MM.1S (cell line): ENCODE results near the gene GPD1L.

Experiments
- DNase-seq: peaks from one replicate; pipeline ENCODE4 v3.0.0-alpha.2; 2015
- H2AFZ ChIP-seq: fragments of 300-600 bp; sonication (generic); 2 replicates; pipeline ENCODE4 v1.6.0; 2016; ENCODE audit warnings: antibody characterized with exemption, low read length
- H3F3A ChIP-seq: fragments of 300-600 bp; sonication (generic); 2 replicates; pipeline ENCODE4 v1.6.1; 2016; ENCODE audit warnings: mild to moderate bottlenecking, antibody characterized with exemption, low read length, moderate library complexity, mixed read lengths; ENCODE audit not compliant: insufficient read depth
- H3K27ac ChIP-seq: fragments of 300-600 bp; sonication (generic); 2 replicates; pipeline ENCODE4 v1.5.1; 2016; ENCODE audit warnings: mild to moderate bottlenecking, low read length
- H3K27me3 ChIP-seq: fragments of 300-600 bp; sonication (generic); replicated peaks from 2 replicates; pipeline ENCODE4 v1.6.0; 2016; ENCODE audit warnings: low read length; ENCODE audit not compliant: insufficient read depth
- H3K36me3 ChIP-seq: fragments of 300-600 bp; sonication (generic); replicated peaks from 2 replicates; pipeline ENCODE4 v1.6.1; 2016; ENCODE audit warnings: mild to moderate bottlenecking, low read length, mixed read lengths; ENCODE audit not compliant: insufficient read depth
- H3K4me1 ChIP-seq: fragments of 300-600 bp; sonication (generic); 2 replicates; pipeline ENCODE4 v1.6.1; 2016; ENCODE audit warnings: low read length, mixed read lengths
- H3K4me2 ChIP-seq: fragments of 300-600 bp; sonication (generic); 2 replicates; pipeline ENCODE4 v1.6.0; 2016; ENCODE audit warnings: low read depth, low read length
- H3K4me3 ChIP-seq: fragments of 300-600 bp; sonication (generic); 2 replicates; pipeline ENCODE4 v1.5.1; 2016; ENCODE audit warnings: low read length, mixed read lengths
- H3K79me2 ChIP-seq: fragments of 300-600 bp; sonication (generic); 2 replicates; pipeline ENCODE4 v1.6.1; 2016; ENCODE audit warnings: mixed run types, low read length, mixed read lengths
- H3K9ac ChIP-seq: fragments of 300-600 bp; sonication (generic); 2 replicates; pipeline ENCODE4 v1.6.1; 2016; ENCODE audit warnings: low read length, mixed read lengths
- H3K9me2 ChIP-seq: fragments of 300-600 bp; sonication (generic); replicated peaks from 2 replicates; pipeline ENCODE4 v1.6.1; 2016; ENCODE audit warnings: mild to moderate bottlenecking, low read length, mixed read lengths; ENCODE audit not compliant: insufficient read depth
- H3K9me3 ChIP-seq: fragments of 300-600 bp; sonication (generic); replicated peaks from 2 replicates; pipeline ENCODE4 v1.6.1; 2016; ENCODE audit warnings: mild to moderate bottlenecking, low read length, mixed read lengths; ENCODE audit not compliant: insufficient read depth
- H4K20me1 ChIP-seq: fragments of 300-600 bp; sonication (generic); 2 replicates; pipeline ENCODE4 v1.6.1; 2016; ENCODE audit warnings: mild to moderate bottlenecking, low read length, moderate library complexity, mixed read lengths; ENCODE audit not compliant: insufficient read depth
- EZH2 ChIP-seq: fragments of 300-600 bp; sonication (generic); optimal IDR thresholded peaks from 2 replicates; pipeline ENCODE3; 2017; ENCODE audit warnings: low read depth, mild to moderate bottlenecking, antibody characterized with exemption, low read length, mixed read lengths
- EZH2phosphoT487 ChIP-seq: fragments of 300-600 bp; sonication (generic); IDR thresholded peaks from 2 replicates; pipeline ENCODE4 v1.6.1; 2018; ENCODE audit warnings: antibody characterized with exemption, low read length
- TF ChIP-seq, protein P1 (sequence below): fragments of 300-600 bp; sonication (generic); IDR thresholded peaks from 2 replicates; pipeline ENCODE4 v1.5.1; 2016; ENCODE audit warnings: antibody characterized with exemption, low read length, mixed read lengths

The GPD1L gene

DNA sequence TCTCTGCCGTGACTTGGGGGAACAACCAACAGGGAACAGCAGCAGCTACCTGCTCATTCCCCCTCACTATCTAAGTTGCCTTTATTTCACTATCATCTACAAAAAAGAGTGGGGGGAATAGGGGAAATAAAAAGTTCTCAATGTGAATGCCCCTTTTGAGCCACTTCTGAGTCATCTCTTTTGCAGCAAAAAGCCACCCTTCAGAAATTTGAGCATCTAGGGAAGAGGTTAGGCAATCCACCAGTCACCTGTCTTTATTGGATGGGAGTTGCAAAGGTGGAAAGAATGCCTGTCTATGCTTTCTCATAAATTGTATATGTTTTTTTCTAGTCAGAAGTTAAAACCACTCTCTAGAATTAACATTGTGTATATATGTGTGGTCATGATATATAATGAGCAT is 41.1 kb downstream of the GPD1L start:
- Histone ChIP-seq H3K4me3 (no peak overlapping the region), H3K27ac (no peak overlapping the region), H3K9ac (no peak overlapping the region), H4K20me1 (no peaks in the 10 kb centered on the region), H3K79me2 (no peaks in the 10 kb centered on the region), H3K4me1 (no peaks in the 10 kb centered on the region), H3K9me2 (no peaks in the 10 kb centered on the region), H3K27me3 (no peaks in the 10 kb centered on the region), H3K36me3 (no peaks in the 10 kb centered on the region), H3K4me2 (no peak overlapping the region), H3F3A (no peaks in the 10 kb centered on the region), H3K9me3 (no peaks in the 10 kb centered on the region), H2AFZ (no peak overlapping the region)
- no peak for DNase-seq
- TF ChIP-seq, protein P1, sequence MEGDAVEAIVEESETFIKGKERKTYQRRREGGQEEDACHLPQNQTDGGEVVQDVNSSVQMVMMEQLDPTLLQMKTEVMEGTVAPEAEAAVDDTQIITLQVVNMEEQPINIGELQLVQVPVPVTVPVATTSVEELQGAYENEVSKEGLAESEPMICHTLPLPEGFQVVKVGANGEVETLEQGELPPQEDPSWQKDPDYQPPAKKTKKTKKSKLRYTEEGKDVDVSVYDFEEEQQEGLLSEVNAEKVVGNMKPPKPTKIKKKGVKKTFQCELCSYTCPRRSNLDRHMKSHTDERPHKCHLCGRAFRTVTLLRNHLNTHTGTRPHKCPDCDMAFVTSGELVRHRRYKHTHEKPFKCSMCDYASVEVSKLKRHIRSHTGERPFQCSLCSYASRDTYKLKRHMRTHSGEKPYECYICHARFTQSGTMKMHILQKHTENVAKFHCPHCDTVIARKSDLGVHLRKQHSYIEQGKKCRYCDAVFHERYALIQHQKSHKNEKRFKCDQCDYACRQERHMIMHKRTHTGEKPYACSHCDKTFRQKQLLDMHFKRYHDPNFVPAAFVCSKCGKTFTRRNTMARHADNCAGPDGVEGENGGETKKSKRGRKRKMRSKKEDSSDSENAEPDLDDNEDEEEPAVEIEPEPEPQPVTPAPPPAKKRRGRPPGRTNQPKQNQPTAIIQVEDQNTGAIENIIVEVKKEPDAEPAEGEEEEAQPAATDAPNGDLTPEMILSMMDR: no peak
- no peak for TF ChIP-seq EZH2phosphoT487
- TF ChIP-seq EZH2: no peak

DNA sequence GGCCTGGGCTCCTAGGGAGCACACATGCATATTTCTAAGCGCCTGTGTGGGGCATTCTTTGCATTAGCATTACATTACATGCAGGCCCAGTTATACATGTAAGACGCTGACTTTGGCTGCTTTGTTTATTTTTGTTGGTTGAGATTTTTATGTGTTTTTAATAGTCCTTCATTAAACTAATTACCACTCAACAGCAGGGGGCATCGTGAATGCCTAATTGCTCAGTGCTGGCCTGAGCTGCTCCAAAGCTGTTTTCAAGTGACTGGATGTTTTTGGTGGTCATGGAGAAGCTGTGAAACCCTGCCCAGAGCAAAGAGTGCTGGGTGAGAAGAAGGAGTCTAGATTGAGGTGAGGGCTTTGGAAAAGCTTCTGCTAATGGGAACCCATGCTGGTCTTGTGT is 41.5 kb downstream of the GPD1L start:
- Histone ChIP-seq H3K9me2 (no peaks in the 10 kb centered on the region), H3K4me1 (no peaks in the 10 kb centered on the region), H3K79me2 (no peaks in the 10 kb centered on the region), H3K9ac (no peak overlapping the region), H3K9me3 (no peaks in the 10 kb centered on the region), H3K4me3 (no peak overlapping the region), H3K27me3 (no peaks in the 10 kb centered on the region), H3K4me2 (no peak overlapping the region), H3F3A (no peaks in the 10 kb centered on the region), H3K36me3 (no peaks in the 10 kb centered on the region), H2AFZ (no peak overlapping the region), H4K20me1 (no peaks in the 10 kb centered on the region), H3K27ac (no peak overlapping the region)
- TF ChIP-seq EZH2: no peak
- TF ChIP-seq, protein P1: peak; percentile 12; the same call in 1 of the 2 replicates
- no peak for TF ChIP-seq EZH2phosphoT487
- no peak for DNase-seq

DNA sequence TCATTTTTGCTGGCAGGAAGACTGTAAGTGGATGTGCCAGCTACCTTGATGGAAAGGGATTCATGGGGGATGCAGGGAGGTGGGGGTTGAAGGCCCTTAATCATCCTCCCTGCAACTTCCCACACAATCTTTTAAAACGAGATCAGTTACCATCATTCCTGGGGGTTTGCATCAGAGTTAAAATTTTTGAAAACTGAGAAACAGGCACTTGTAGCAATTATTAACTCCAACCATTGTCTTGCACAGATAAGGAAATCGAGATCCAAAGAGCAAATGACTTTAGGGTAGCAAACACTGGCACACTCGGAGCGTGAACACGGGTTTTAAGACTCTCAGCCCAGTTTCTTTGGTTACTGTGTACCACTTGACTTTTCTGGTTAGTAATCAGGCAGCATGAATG is 41.9 kb downstream of the GPD1L start:
- no peaks in the 10 kb centered on the region for H3K36me3 ChIP-seq
- H3K9me2 ChIP-seq: no peaks in the 10 kb centered on the region
- H3F3A ChIP-seq: no peaks in the 10 kb centered on the region
- H3K4me2 ChIP-seq: no peak overlapping the region
- H3K9ac ChIP-seq: no peak overlapping the region
- H3K9me3 ChIP-seq: no peaks in the 10 kb centered on the region
- no peaks in the 10 kb centered on the region for H4K20me1 ChIP-seq
- no peaks in the 10 kb centered on the region for H3K79me2 ChIP-seq
- H2AFZ ChIP-seq: no peak overlapping the region
- no peak overlapping the region for H3K4me3 ChIP-seq
- no peak for DNase-seq
- H3K27ac ChIP-seq: no peak overlapping the region
- TF ChIP-seq EZH2 (no peak), EZH2phosphoT487 (no peak)
- TF ChIP-seq, protein P1: no peak
- H3K27me3 ChIP-seq: no peaks in the 10 kb centered on the region
- H3K4me1 ChIP-seq: no peaks in the 10 kb centered on the region
